ENCODE results near the gene ZIC5. TPM values are rescaled to one million over a fixed set of nuclear protein-coding genes. Genes with fewer than 3 reads are reported as not detected.

ZIC5 gene
- total and polyA plus RNA-seq, 9 of the 15 experiments (the other 6 are each of a cell fraction or from before 2014, with no cell fraction given) = 0.57 to 2.0 (median 1.1) TPM

- Histone ChIP-seq H4K20me1 (replicated peaks; ENCODE audit: control insufficient read depth, insufficient read depth, low read length) (no peaks in the 10 kb centered on the region), H3K9me3 (replicated peaks; ENCODE audit: control insufficient read depth, insufficient read depth, low read depth, low read length) (no peaks in the 10 kb centered on the region), H3K36me3 (ENCODE audit: control insufficient read depth, insufficient read depth, low read length) (no peaks in the 10 kb centered on the region), H3K4me2 (ENCODE audit: insufficient read depth, low read length) (no peak overlapping the region), H2AFZ (ENCODE audit: low read depth, low read length) (no peak overlapping the region), H3K27me3 (ENCODE audit: control insufficient read depth in 2 of 2, insufficient read depth in 2 of 2, low read length in 2 of 2) (peaks cover 5 to 17% of the 10 kb centered on the region in 2 experiments; a peak in 4 of 5 replicates), H3K27ac (ENCODE audit: extremely low read depth, low read depth, low read length) (no peak overlapping the region), H3K4me1 (replicated peaks in 1 of 2; ENCODE audit: control insufficient read depth in 2 of 2, insufficient read depth in 2 of 2, low read length in 2 of 2) (no peaks in the 10 kb centered on the region), H3K4me3 (no peak overlapping the region), H3K9ac (ENCODE audit: insufficient read depth in 1 of 2, low read depth in 2 of 2, low read length in 2 of 2) (no peak overlapping the region), H3K9me1 (ENCODE audit: control insufficient read depth, insufficient read depth, low read length) (no peaks in the 10 kb centered on the region), H3K79me2 (ENCODE audit: control insufficient read depth, insufficient read depth, low read length) (no peaks in the 10 kb centered on the region)
- in situ Hi-C loops (cut with MboI) = no loop called here
- ATAC-seq (no peak), FAIRE-seq (no peak), DNase-seq (ENCODE audit: extremely low read depth in 1 of 4, low spot score in 3 of 4) (no peak)
- ChIA-PET CTCF (ENCODE audit: low intra/inter-chr PET ratio) (no interaction called here), POLR2A (no interaction called here)
- no peak for TF ChIP-seq MTA2 (IDR thresholded peaks at IDR 0.05; ENCODE audit: low read depth)
- intact Hi-C loops (cut with micrococcal nuclease) = no loop called here
- no TSS peak for BruUV-seq (replicated peaks)
- 25% methylated on average over 6 of the region's 7 CpGs for WGBS (ENCODE audit: insufficient coverage, low coverage, missing lambda C conversion rate)
Measured at GRCh38 chr13:99929866-99930265, 41.7 kb downstream of the ZIC5 start.

GRCh38 chr13:99926014-99926731 is 45.4 kb downstream of the ZIC5 start:
- DNase-seq (ENCODE audit: extremely low read depth in 1 of 4, low spot score in 3 of 4) (peak in 1 of 4 experiments; percentile 25), ATAC-seq (peak; percentile 72), FAIRE-seq (no peak)
- H3K4me1 ChIP-seq (replicated peaks in 1 of 2; ENCODE audit: control insufficient read depth in 2 of 2, insufficient read depth in 2 of 2, low read length in 2 of 2) = no peaks in the 10 kb centered on the region
- H3K9me3 ChIP-seq (replicated peaks; ENCODE audit: control insufficient read depth, insufficient read depth, low read depth, low read length) = no peaks in the 10 kb centered on the region
- no peaks in the 10 kb centered on the region for H3K9me1 ChIP-seq (ENCODE audit: control insufficient read depth, insufficient read depth, low read length)
- POLR2A ChIA-PET = interaction anchor here (0.6 to 1.0 kb wide), 3 partner anchors 12 to 62 kb away, joined by 3 to 5 read pairs (median 4); no protein-coding TSS in a partner anchor
- H3K27ac ChIP-seq (ENCODE audit: extremely low read depth, low read depth, low read length) = no peak overlapping the region
- CTCF ChIA-PET (ENCODE audit: low intra/inter-chr PET ratio) = no interaction called here
- H3K27me3 ChIP-seq (ENCODE audit: control insufficient read depth in 2 of 2, insufficient read depth in 2 of 2, low read length in 2 of 2) = peaks cover 5 to 31% of the 10 kb centered on the region in 2 experiments
- BruUV-seq (replicated peaks) = no TSS peak
- H3K79me2 ChIP-seq (ENCODE audit: control insufficient read depth, insufficient read depth, low read length) = no peaks in the 10 kb centered on the region
- H3K36me3 ChIP-seq (ENCODE audit: control insufficient read depth, insufficient read depth, low read length) = no peaks in the 10 kb centered on the region
- in situ Hi-C loops (cut with MboI) (no loop called here), intact Hi-C loops (cut with micrococcal nuclease) (no loop called here)
- no peaks in the 10 kb centered on the region for H4K20me1 ChIP-seq (replicated peaks; ENCODE audit: control insufficient read depth, insufficient read depth, low read length)
- peak overlapping the region; percentile 36 for H3K4me2 ChIP-seq (ENCODE audit: insufficient read depth, low read length)
- H3K4me3 ChIP-seq = no peak overlapping the region
- 2% methylated on average over 26 of the region's 29 CpGs for WGBS (ENCODE audit: insufficient coverage, low coverage, missing lambda C conversion rate)
- H3K9ac ChIP-seq (ENCODE audit: insufficient read depth in 1 of 2, low read depth in 2 of 2, low read length in 2 of 2) = no peak overlapping the region
- H2AFZ ChIP-seq (ENCODE audit: low read depth, low read length) = peak overlapping the region; percentile 74
- TF ChIP-seq MGA (IDR thresholded peaks at IDR 0.05) (peak; percentile 76), ZFP36 (IDR thresholded peaks at IDR 0.05; ENCODE audit: low read depth, low read length, partially characterized antibody) (no peak)

Measured in K562 (cell line).